ENCODE data around the gene PPL.

Gene PPL

DNA sequence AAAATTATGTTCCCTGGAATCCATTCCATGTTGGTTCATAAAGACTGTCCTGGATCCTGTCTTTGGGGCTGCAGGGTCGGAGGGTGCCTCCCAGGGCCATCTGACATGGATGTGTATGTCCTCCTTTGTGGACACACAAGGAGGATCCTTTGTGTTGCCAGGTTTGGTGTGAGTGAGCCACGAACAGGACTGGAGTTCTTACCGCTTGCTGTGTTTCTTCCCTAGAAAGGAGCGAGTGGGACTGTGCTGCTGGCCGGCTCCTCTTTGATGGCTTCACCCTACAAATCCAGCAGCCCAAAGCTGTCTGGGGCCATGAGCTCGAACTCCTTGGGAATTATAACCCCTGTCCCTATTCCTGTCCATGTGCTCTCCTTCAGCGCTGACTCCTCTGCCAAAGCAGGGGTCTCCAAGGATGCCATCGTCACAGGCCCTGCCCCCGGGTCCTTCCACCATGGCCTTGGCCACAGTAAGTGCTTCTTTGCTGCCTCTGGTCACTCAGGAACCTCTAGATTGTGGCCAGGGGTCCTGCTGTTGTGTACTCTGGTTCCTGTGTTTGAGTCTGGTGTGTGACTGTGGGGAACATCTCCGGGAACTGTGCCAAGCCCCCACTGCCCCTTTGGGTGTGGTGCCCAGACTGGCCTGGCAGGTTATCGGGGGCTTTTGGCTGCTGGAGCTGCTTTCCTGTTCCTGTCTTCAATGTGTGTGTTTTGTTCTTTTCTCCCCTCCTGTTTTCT, 60.1 kb downstream of the PPL start:
- H3K4me3 ChIP-seq (ENCODE audit: low read length) = no peak overlapping the region
- no peak for DNase-seq (ENCODE audit: low read depth, low spot score)

DNA sequence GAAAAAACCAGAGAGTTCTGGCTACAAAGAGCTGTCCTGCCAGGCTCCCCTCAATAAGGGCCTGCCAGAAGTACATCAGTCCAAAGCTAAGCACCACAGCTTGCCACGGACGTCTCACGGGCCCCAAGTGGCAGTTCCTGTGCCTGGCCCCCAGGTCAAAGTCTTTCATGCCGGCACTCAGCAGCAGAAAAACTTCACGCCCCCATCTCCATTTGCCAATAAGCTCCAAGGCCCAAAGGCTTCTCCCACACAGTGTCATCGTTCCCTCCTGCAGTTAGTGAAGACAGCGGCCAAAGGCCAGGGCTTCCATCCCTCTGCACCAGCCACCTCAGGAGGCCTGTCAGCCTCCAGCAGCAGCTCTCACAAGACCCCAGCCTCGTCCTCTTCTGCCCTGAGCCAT, 62.3 kb downstream of the PPL start:
- DNase-seq (ENCODE audit: low read depth, low spot score) = no peak
- no peak overlapping the region for H3K4me3 ChIP-seq (ENCODE audit: low read length)

DNA sequence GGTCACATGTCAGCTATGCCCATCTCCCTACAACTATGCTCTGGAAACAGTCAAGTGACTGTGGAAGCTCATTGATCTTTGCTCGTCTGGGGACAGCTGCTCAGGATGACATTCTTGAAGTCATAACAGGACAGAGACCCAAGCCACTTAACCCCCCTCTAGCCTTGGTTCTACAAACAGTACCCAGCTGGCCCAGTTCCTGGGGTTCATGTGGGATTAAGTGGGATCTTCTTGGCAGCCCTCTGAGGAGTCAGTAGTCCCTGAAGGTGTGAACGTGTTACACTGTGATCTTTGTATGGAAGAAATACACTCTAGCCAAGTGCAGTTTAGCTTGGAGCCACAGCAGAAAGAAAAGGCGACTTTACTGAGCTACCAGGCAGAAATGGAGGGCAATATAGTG, 63.9 kb downstream of the PPL start:
- no peak for DNase-seq (ENCODE audit: low read depth, low spot score)
- no peak overlapping the region for H3K4me3 ChIP-seq (ENCODE audit: low read length)

DNA sequence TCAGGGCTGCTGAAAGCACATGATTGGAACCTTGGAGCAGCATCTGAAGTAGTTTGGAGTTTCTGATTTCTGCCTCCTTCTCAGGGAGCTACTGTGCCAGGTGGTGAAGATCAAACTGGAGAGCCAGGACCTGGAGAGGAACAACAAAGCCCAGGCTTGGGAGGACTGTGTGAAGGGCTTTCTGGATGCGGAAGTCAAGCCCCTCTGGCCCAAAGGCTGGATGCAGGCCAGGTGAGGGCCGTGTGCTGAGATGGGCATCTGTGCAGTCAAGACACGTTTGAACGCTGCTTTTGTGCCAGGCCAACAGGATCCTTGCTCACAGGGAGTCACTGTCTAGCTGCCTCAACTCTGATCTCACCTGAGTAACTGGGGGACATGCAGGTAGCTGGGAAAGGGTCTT, 65.9 kb downstream of the PPL start:
- DNase-seq (ENCODE audit: low read depth, low spot score) = no peak
- H3K4me3 ChIP-seq (ENCODE audit: low read length) = no peak overlapping the region

DNA sequence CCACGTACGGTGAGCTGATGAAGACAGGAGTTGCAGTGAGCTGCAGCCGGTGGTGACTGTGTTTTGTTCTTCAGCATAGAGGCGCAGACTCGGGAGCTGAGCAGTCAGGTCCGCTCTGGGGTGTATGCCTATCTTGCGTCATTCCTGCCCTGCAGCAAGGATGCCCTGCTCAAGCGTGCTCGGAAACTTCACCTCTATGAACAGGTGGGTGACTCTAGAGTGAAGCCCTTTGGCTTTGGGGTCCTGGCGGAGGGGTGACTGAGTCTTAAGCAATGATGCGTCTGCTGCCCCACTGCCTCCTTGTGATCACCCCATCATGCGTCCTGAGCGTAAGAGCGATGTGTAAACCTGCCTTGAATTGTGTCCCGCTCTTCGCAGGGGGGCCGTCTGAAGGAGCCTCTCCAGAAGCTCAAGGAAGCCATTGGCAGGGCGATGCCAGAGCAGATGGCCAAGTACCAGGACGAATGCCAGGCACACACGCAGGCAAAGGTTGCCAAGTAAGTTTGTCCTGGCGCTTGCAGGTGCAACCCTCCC, 66.7 kb downstream of the PPL start:
- no peak overlapping the region for H3K4me3 ChIP-seq (ENCODE audit: low read length)
- no peak for DNase-seq (ENCODE audit: low read depth, low spot score)

DNA sequence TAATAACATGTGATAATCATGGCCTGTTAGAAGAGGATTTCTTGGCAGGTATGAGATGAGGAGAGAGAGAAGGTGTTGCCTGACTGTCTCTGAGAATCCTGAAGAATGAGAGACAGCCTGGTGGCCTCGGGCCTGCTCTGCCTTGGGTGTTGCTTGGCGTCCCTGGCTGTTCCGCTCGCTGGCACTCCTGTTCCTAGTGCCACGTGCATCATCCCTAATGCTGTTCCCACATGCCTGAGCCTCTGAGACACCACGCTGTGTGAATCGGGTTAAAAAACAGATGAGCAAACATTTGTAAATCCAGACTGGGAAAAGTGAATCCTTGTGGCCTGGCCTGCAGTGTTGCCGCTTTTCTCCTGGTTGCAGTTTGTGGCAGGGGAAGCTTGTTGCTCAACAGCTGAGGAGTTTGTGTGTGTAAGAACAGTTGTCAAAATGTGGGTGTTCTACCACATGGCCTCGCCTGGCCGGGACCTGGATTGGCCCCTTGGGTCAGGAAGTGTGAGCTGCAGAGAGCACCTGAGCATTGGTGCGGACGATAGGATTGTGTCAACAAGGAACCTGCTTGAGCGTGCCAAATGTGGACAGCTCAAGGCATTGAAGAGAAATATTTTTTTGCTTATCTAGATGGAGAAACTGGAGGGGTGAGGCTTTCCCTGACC, 67.7 kb downstream of the PPL start:
- H3K4me3 ChIP-seq (ENCODE audit: low read length) = no peak overlapping the region
- DNase-seq (ENCODE audit: low read depth, low spot score) = no peak

DNA sequence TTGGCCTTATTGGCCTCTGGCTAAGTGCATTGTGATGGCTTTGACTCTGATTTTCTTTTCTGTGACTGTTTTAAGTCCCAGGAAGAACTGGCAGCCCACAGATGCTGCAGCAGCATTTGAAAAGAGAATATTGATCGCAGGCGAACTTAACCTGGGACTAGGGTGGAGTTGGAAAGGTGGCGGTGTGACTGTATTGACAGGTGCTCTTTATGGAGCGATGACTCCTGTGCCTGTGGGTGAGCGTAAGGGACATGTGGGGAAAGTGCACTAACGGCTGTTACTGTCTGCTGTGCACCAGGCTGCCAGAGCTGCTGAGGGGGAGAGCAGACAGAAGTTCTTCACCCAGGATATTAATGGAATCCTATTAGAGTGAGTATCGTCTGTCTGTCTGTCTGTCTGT, 68.4 kb downstream of the PPL start:
- no peak for DNase-seq (ENCODE audit: low read depth, low spot score)
- H3K4me3 ChIP-seq (ENCODE audit: low read length) = no peak overlapping the region

DNA sequence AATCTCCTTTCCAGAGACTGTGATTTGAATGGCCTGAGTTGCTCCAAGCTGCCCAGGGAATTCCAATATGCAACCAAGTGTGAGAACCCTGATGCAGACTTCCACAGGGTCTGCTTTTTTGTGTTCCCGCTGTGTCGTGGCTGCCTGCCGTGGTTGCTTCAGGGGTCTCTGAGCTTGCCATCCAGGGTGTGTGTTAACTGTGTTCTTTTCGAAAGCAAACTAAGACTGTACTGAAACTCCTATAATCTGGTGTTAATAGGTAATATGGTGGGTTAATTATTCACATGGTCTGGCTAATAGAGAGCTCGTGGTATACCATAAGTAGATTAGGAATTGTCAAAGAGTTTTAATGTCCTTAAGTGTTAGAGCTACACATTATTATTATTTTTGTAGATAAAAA, 68.9 kb downstream of the PPL start:
- no peak overlapping the region for H3K4me3 ChIP-seq (ENCODE audit: low read length)
- no peak for DNase-seq (ENCODE audit: low read depth, low spot score)

DNA sequence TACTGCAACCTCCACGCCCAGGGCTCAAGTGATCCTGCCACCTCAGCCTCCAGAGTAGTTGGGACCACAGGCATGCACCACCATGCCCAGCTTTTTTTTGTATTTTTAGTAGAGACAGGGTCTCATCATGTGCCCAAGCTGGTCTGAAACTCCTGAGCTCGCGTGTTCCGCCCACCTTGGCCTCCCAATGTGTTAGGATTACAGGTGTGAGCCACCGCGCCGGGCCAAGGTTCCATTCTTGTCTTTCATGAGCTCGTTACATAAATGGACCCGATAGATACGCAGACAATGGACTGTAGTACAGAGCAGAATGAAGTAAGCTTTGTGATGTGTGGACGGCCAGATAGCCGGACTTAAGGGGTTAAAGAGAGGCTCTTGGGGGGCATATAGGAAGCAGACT, 70.4 kb downstream of the PPL start:
- DNase-seq (ENCODE audit: low read depth, low spot score) = no peak
- H3K4me3 ChIP-seq (ENCODE audit: low read length) = no peak overlapping the region

DNA sequence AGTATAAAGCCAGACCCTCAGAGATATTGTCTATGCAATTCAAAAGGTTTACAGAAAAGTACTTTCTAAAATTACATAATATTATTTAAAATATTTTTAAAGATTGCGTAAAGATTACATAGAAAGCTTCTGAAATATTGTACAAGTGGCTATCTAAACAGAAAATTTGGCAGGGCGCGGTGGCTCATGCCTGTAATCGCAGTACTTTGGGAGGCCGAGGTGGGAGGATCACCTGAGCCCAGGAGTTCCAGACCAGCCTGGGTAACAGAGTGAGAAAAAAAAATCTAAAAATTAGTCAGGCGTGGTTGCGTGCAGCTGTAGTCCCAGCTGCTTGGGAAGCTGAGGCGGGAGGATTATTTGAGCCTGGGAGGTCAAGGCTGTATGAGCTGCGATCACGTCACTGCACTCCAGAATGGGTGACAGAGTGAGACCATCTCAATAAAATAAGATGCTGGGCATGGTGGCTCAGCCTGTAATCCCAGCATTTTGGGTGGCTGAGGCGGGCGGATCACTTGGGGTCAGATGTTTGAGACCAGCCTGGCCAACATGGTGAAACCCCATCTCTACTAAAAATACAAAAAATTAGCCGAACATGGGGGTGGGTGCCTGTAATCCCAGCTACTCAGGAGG, 71.6 kb downstream of the PPL start:
- no peak overlapping the region for H3K4me3 ChIP-seq (ENCODE audit: low read length)
- DNase-seq (ENCODE audit: low read depth, low spot score) = no peak

DNA sequence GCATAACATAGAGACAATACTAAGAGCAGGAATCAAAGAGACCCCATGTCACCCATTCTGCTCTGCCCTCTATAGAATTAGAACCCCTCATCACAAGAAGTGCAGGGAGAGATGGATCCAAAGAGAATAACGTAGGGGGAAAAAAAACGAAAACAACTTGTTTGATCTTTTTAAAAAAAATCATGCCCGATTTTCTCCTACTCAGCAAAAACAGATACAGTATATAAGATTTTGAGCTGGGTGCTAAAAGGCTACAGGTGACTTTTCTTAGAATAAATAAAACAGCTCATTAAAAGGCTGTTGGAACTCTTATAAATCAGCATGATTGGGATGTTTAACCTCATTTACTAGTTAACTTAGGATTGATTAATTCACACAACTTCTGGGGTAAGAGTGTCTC, 72.2 kb downstream of the PPL start:
- H3K4me3 ChIP-seq (ENCODE audit: low read length) = no peak overlapping the region
- no peak for DNase-seq (ENCODE audit: low read depth, low spot score)

DNA sequence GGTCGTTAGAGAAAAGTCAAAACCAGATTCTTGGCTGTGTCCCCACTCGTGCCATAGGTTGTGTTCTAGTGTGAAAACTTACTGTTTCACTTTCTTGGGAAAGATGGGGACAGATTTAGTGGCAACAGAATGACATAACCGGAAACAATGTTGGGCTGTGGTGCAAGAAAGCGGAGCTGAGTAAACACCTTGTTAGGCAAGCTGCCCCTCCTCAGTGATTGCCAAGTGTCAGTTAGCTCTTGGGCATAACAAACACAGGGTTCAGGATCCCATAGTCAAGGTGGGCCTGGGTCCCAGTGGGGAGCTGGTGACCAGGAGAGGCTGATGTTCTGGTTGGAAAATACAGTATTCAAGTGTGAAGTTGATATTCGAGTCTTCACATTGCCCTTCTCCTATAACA, 74.3 kb downstream of the PPL start:
- no peak for DNase-seq (ENCODE audit: low read depth, low spot score)
- H3K4me3 ChIP-seq (ENCODE audit: low read length) = no peak overlapping the region

DNA sequence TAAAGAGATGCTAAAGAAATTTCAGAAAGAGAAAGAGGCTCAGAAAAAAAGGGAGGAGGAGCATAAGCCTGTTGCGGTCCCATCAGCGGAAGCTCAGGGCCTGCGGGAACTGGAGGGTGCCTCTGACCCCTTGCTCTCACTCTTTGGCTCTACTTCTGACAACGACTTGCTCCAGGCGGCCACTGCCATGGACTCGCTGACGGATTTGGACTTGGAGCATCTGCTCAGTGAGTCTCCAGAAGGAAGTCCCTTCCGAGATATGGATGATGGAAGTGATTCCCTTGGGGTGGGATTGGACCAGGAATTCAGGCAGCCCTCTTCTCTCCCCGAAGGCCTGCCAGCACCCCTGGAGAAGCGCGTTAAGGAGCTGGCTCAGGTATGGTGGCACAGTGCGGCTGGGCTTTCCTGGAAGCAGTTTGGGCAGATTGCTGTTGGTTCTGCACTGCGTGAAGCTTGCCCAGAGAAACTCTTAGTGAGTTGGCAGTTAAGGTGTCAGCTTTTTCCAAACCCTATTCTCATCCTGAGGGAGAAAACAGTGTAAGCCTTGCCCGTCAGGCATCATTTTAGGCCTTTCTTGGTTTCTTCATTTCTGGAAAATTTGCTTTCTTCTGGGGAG, 76.1 kb downstream of the PPL start:
- H3K4me3 ChIP-seq (ENCODE audit: low read length) = no peak overlapping the region
- DNase-seq (ENCODE audit: low read depth, low spot score) = no peak

DNA sequence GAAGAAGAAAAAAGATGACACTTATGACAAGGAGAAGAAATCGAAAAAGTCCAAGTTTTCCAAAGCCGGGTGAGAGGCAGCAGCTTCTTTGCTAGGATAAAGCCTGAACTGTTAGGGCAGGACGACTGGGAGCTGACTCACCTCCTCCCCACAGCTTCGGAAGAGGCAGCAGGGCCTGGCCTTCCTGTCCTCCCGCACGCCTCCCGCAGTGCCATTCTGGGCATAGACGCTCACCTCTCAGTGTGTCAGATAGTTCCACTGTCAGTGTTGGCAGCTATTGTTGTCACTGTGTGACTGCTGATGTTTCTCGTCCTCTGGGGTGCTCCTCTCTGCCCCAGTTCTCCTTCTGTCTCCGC, 77.1 kb downstream of the PPL start:
- H3K4me3 ChIP-seq (ENCODE audit: low read length) = no peak overlapping the region
- DNase-seq (ENCODE audit: low read depth, low spot score) = no peak

DNA sequence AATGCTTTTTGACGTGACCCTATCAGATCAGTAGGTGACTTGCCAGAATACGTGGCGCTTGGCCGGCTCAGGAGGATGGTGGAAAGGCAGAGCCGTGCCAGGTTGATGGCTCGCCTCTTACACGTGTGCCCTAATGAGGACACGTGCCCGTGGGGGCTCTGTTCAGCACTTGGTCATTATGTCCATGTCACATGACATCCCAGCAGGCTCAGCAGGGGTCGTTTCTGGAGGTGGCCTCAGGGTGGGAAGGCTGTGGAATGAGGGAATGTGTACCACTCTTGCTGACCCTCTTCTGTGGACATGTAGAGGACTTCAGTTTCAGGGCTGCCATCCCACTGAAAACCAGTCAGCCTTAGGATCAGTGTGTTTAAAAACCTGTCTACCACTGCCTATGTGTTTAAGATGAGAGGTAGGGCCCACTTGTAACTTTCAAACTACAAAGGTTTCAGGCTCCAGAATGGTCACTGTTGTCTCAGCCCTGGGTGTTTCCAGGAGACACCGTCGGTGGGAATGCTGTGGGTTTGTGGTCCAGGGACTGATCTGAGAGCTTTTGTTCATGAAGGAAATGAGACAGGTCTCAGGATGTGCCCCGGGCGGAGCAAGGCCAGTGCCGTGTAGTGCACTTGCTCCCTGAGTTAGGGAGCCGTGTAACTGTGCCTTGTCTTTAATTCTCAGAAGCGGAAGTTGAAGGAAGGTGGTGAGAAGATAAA, 77.6 kb downstream of the PPL start:
- no peak overlapping the region for H3K4me3 ChIP-seq (ENCODE audit: low read length)
- no peak for DNase-seq (ENCODE audit: low read depth, low spot score)

DNA sequence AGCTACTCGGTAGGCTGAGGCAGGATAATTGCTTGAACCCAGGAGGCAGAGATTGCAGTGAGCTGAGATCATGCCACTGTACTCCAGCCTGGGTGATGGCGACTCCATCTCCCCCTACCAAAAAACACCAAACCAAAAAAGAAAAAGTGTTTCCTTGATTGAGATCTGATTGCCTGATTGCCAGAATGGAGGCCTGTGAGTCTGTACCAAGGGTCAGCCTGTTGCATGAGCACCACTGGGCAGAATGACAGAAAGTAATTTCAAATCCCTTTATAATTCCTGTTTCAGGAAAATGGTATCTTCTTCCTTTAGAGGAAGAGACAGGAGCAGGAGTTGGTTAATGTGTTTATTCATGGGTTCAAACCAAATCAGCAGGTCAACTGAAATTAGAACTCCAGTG, 81.1 kb downstream of the PPL start:
- DNase-seq (ENCODE audit: low read depth, low spot score) = no peak
- no peak overlapping the region for H3K4me3 ChIP-seq (ENCODE audit: low read length)

DNA sequence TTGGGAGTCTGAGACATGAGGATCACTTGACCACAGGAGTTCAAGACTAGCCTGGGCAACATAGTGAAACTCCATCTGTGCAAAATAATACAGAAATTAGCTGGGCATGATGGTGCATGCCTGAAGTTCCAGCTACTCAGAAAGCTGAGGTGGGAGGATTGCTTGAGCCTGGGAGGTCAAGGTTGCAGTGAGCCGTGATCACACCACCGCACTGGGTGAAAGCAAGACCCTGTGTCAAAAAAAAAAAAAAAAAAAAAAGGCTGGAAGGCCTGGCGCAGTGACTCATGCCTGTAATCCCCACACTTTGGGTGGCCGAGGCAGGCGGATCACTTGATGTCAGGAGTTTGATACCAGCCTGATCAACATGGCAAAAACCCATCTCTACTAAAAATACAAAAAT, 81.6 kb downstream of the PPL start:
- H3K4me3 ChIP-seq (ENCODE audit: low read length) = no peak overlapping the region
- no peak for DNase-seq (ENCODE audit: low read depth, low spot score)

DNA sequence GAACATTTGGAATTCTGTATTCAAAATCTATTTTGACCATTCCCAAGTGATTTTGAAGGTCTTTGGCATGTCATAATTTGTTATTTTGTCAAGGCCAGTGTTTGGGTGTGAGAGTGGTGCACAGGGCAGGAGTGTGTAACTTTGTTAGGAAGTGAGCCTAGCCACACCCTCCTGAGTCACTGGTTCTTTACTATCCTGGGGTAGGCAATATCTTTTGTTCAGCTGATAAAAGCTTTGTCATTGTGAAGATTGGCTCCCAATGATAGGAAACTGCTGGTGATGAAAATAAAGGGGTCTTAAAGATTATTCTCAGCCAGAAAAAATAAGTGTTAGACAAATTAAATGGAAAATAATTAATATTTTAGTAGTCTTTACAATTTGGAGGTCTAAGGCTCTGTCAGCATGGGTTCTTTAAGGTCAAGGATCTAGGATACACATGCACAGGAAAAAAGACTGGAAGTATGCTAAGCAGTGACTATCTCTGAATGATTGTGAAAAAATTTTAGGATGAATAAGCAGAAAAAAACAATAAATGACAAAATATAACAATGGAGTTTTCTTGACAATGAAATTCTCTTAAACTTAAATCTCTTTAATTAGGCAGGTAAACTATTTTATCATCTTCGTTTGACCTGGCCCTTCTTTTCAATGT, 84.6 kb downstream of the PPL start:
- no peak overlapping the region for H3K4me3 ChIP-seq (ENCODE audit: low read length)
- DNase-seq (ENCODE audit: low read depth, low spot score) = no peak

DNA sequence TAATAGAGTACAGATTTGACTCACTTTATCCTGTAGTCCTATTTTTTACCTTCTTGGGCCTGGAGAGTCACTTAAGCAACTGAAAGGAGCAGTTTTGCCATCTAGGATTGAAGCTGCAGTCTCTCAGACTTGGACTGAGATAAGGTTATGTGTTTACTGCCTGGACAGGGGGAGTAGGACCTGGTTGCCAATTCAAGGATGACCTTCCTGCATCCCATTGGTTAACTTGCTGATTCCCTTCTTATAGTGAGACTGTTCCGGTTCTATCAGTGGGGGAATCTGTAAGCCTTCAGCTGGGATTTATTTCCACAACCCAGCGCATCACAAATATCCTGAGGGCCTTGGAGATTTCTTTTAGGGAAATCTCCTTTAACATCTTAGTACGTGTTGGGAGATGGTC, 86.7 kb downstream of the PPL start:
- DNase-seq (ENCODE audit: low read depth, low spot score) = no peak
- H3K4me3 ChIP-seq (ENCODE audit: low read length) = no peak overlapping the region

Data from Jurkat, Clone E6-1 (cell line).